HEK293T (cell line): ENCODE results near the gene OR5K2.

Experiments
- CTCF ChIA-PET: fragments of 350-600 bp; formaldehyde crosslinking; extraction: SDS; loops from one replicate; lab custom pipeline; 2021; ENCODE audit warnings: antibody characterized with exemption, inconsistent platforms; lab: Yijun Ruan, JAX
- POLR2A ChIA-PET: fragments of 350-600 bp; formaldehyde crosslinking; extraction: SDS; loops from one replicate; lab custom pipeline; 2020; ENCODE audit warnings: antibody characterized with exemption, inconsistent platforms; lab: Yijun Ruan, JAX
- DNase-seq: peaks from one replicate; pipeline ENCODE4 v3.0.0; 2012; ENCODE audit warnings: mixed read lengths; ENCODE audit errors: extremely low spot score
- ARNT ChIP-seq: fragments of 450-650 bp; IDR thresholded peaks from 2 replicates; pipeline ENCODE4 v1.6.1; 2017; ENCODE audit warnings: mild to moderate bottlenecking
- BHLHE40 ChIP-seq: fragments of 450-650 bp; IDR thresholded peaks from 2 replicates; pipeline ENCODE4 v1.6.1; 2016; ENCODE audit warnings: mild to moderate bottlenecking, moderate library complexity, borderline replicate concordance
- CTBP1 ChIP-seq: fragments of 450-650 bp; IDR thresholded peaks from 2 replicates; pipeline ENCODE4 v1.6.1; 2016; ENCODE audit warnings: borderline replicate concordance
- ELF4 ChIP-seq: fragments of 450-650 bp; IDR thresholded peaks from 2 replicates; pipeline ENCODE4 v1.6.1; 2017; ENCODE audit warnings: antibody characterized with exemption
- FOXA1 ChIP-seq: fragments of 450-650 bp; IDR thresholded peaks from 2 replicates; pipeline ENCODE4 v1.6.1; 2016; ENCODE audit warnings: mild to moderate bottlenecking
- FOXK2 ChIP-seq: fragments of 450-650 bp; IDR thresholded peaks from 2 replicates; pipeline ENCODE4 v1.6.1; 2016; ENCODE audit warnings: mild to moderate bottlenecking
- FOXM1 ChIP-seq: fragments of 450-650 bp; IDR thresholded peaks from 2 replicates; pipeline ENCODE4 v1.6.1; 2017; ENCODE audit warnings: mild to moderate bottlenecking, borderline replicate concordance
- HDGF ChIP-seq: fragments of 450-650 bp; IDR thresholded peaks from 2 replicates; pipeline ENCODE4 v1.6.1; 2017; ENCODE audit warnings: antibody characterized with exemption, borderline replicate concordance
- L3MBTL2 ChIP-seq: fragments of 450-650 bp; conservative IDR thresholded peaks from 2 replicates; pipeline ENCODE4 v1.6.1; 2016; ENCODE audit warnings: mild to moderate bottlenecking
- LEF1 ChIP-seq: fragments of 450-650 bp; IDR thresholded peaks from 2 replicates; pipeline ENCODE4 v1.6.1; 2017; ENCODE audit warnings: mild to moderate bottlenecking, borderline replicate concordance
- NFRKB ChIP-seq: fragments of 450-650 bp; IDR thresholded peaks from 2 replicates; pipeline ENCODE4 v1.6.1; 2016; ENCODE audit warnings: mild to moderate bottlenecking, moderate library complexity
- PKNOX1 ChIP-seq: fragments of 450-650 bp; IDR thresholded peaks from 2 replicates; pipeline ENCODE4 v1.6.1; 2016
- SP1 ChIP-seq: fragments of 450-650 bp; IDR thresholded peaks from 2 replicates; pipeline ENCODE4 v1.6.1; 2017
- SUZ12 ChIP-seq: fragments of 450-650 bp; IDR thresholded peaks from 2 replicates; pipeline ENCODE4 v1.6.1; 2016; ENCODE audit warnings: mild to moderate bottlenecking
- TARDBP ChIP-seq: fragments of 450-650 bp; IDR thresholded peaks from 2 replicates; pipeline ENCODE4 v1.6.1; 2016
- ZNF384 ChIP-seq: fragments of 450-650 bp; IDR thresholded peaks from 2 replicates; pipeline ENCODE4 v1.6.1; 2016

OR5K2 gene

GRCh38 chr3:98508582-98508981 is 11.1 kb downstream of the OR5K2 start:
- ChIA-PET POLR2A (no interaction called here), CTCF (no interaction called here)
- TF ChIP-seq SP1 = no peak
- TF ChIP-seq CTBP1 = no peak
- no peak for TF ChIP-seq BHLHE40
- no peak for TF ChIP-seq ARNT
- TF ChIP-seq ELF4 = no peak
- TF ChIP-seq TARDBP = no peak
- no peak for TF ChIP-seq NFRKB
- no peak for TF ChIP-seq HDGF
- no peak for DNase-seq

GRCh38 chr3:98512576-98512975 is 15.1 kb downstream of the OR5K2 start:
- TF ChIP-seq NFRKB (no peak), HDGF (no peak), BHLHE40 (no peak), LEF1 (no peak), ARNT (no peak), TARDBP (no peak), L3MBTL2 (no peak), SUZ12 (no peak), FOXA1 (no peak), CTBP1 (no peak)
- DNase-seq = no peak
- CTCF ChIA-PET = no interaction called here
- POLR2A ChIA-PET = no interaction called here

- DNase-seq = no peak
- POLR2A ChIA-PET = no interaction called here
- TF ChIP-seq PKNOX1 = no peak
- TF ChIP-seq FOXK2 = no peak
- no peak for TF ChIP-seq HDGF
- no peak for TF ChIP-seq FOXM1
- TF ChIP-seq L3MBTL2 = no peak
- no peak for TF ChIP-seq LEF1
- no peak for TF ChIP-seq SUZ12
- TF ChIP-seq TARDBP = no peak
- CTCF ChIA-PET = no interaction called here
These were observed 15.6 kb downstream of the OR5K2 start for GRCh38 chr3:98513091-98513511.

- TF ChIP-seq SUZ12 = no peak
- POLR2A ChIA-PET = no interaction called here
- CTCF ChIA-PET = no interaction called here
These were observed 16.3 kb downstream of the OR5K2 start for GRCh38 chr3:98513736-98514135.

GRCh38 chr3:98514948-98515347 is 17.5 kb downstream of the OR5K2 start:
- no peak for DNase-seq
- TF ChIP-seq ARNT (no peak), LEF1 (no peak), L3MBTL2 (no peak), NFRKB (no peak), HDGF (no peak), FOXK2 (no peak), FOXA1 (no peak), BHLHE40 (no peak), SP1 (no peak), PKNOX1 (no peak), ZNF384 (no peak), CTBP1 (no peak), SUZ12 (no peak), FOXM1 (no peak), TARDBP (no peak), ELF4 (no peak)
- ChIA-PET POLR2A (no interaction called here), CTCF (no interaction called here)

More at GRCh38 chr3:98513736-98514135, 16.3 kb downstream of the OR5K2 start:
- DNase-seq = no peak

- POLR2A ChIA-PET = no interaction called here
- CTCF ChIA-PET = no interaction called here
These were observed 21.3 kb downstream of the OR5K2 start for GRCh38 chr3:98518816-98519215.

More at GRCh38 chr3:98518816-98519215, 21.3 kb downstream of the OR5K2 start:
- no peak for DNase-seq
- TF ChIP-seq PKNOX1 = no peak
- no peak for TF ChIP-seq CTBP1
- no peak for TF ChIP-seq L3MBTL2
- TF ChIP-seq FOXM1 = no peak
- no peak for TF ChIP-seq SP1
- no peak for TF ChIP-seq HDGF
- no peak for TF ChIP-seq ARNT
- no peak for TF ChIP-seq ZNF384
- TF ChIP-seq LEF1 = no peak
- no peak for TF ChIP-seq NFRKB
- no peak for TF ChIP-seq SUZ12
- no peak for TF ChIP-seq FOXK2
- TF ChIP-seq ELF4 = no peak
- no peak for TF ChIP-seq TARDBP
- no peak for TF ChIP-seq FOXA1
- no peak for TF ChIP-seq BHLHE40
